Right cardiac atrium (tissue), 5 donors: Measurements from ENCODE around the gene KSR1. TPM values are rescaled to one million over a fixed set of nuclear protein-coding genes. Genes with fewer than 3 reads are reported as not detected.
"Not testable (repeated sequence)": the region's sequence is repeated elsewhere in the genome, so short reads cannot be mapped to it uniquely, and the experiment has no call there.

Experiments used
- ATAC-seq, 2 donors: fragments of 200-7000 bp; cut with Tn5 transposase; one replicate each; pipeline versions ENCODE4 v1.8.0 to v1.9.1; 2020; ENCODE audit warnings: moderate library complexity in 2 of 2, mild to moderate bottlenecking in 1 of 2
- DNase-seq, 3 donors: peaks; one replicate each; pipeline ENCODE4 v3.0.0-alpha.2; 2020
- H3K27ac ChIP-seq: one replicate; pipeline ENCODE4 v1.5.1; 2013; ENCODE audit warnings: mild to moderate bottlenecking, low read length, control low read depth, moderate library complexity
- H3K27me3 ChIP-seq: one replicate; pipeline ENCODE4 v1.6.1; 2013; ENCODE audit not compliant: control insufficient read depth, insufficient read depth
- H3K4me1 ChIP-seq: one replicate; pipeline ENCODE4 v1.6.1; 2013; ENCODE audit warnings: low read length; ENCODE audit not compliant: control insufficient read depth, insufficient read depth
- H3K4me3 ChIP-seq: one replicate; pipeline ENCODE4 v1.5.1; 2013; ENCODE audit warnings: low read length, control low read depth
- H3K9me3 ChIP-seq: one replicate; pipeline ENCODE4 v1.6.1; 2013; ENCODE audit warnings: low read length; ENCODE audit not compliant: control insufficient read depth
- WGBS: extraction: QIAGEN DNeasy Blood & Tissue Kit; methylation state at CpG from one replicate; pipeline ENCODE4 v1.1.7; 2013; 5-methylcytosine and 5-hydroxymethylcytosine counted together
- intact Hi-C, 4 donors: fragments of 100-400 bp; cut with DNase I; formaldehyde crosslinking; loops; one replicate each; pipeline versions ENCODE4 v1.11.0 to v1.14.0; 2022 to 2023
- polyA plus RNA-seq: library from polyadenylated mRNA; stranded (reverse); fragments of 200-250 nt; gene quantifications from one replicate; pipeline ENCODE4 v1.2.3, GENCODE V29; 2013
- total RNA-seq, 4 donors: library from RNA; stranded (reverse); fragmentation: NEBNext Ultra II Directional; extraction: Animal tissue kit (Norgen Biotek cat#: 25700); gene quantifications; one replicate each; pipeline ENCODE4 v1.2.1, GENCODE V29; 2021
- donor health status: healthy with polysubstance abuse.
- donor health status: DM: no; HTN: yes; CAD: no.
- donor health status: DM: no; HTN: no; CAD: no.
- donor health status: DM: no; HTN: yes; CAD: no; lungs with severe emphysema.
- donor health status: DM: yes; HTN: yes; CAD: no.

Gene KSR1
- total and polyA plus RNA-seq, 5 donors = 8.7 to 22.7 (median 13.1) TPM

DNA sequence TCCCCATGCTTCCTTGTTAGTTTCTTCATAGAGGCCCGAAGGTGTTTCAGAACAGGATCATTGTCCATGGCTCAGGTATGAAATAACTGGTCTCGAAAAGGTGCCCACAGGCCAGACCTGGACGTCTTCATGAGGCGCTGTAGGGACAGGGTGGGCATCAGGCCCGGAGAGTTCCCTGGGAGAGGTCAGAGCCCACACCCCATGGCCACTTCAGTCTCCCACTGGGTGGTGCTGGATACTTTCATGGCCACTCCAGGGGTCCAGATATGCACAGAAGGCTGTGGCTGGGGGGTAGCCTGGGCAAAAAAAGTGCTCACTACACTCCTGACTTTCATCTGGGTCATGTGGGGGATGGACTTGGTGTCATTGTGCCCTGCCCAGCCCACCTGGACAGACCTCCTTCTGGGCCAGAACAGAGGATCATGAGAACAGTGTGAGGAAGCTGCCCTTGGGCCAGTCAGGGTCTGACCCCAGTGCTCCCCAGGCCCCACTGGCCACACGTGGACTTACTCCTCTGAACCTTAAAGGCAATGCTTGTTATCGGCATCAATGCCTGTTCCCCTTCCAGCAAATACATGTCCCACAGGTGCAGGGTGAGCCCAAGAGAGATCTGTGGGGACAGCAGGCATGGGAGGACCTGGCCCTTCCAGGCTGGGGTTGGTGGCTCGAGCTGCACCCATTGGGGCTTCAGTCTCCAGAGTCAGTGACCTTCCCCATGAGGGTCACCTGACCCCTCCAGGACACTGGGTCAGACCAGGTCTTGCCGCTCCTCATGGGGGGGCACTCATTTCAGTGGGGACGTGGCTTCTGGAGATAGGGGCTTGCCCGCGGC lies 211.6 kb downstream of the KSR1 start:
- no peak overlapping the region for H3K4me3 ChIP-seq
- no peaks in the 10 kb centered on the region for H3K27me3 ChIP-seq
- intact Hi-C loops = loop anchor here in 1 of 4 donors (10.0 kb wide), 1 partner anchor 207 kb away; no protein-coding TSS in a partner anchor
- WGBS = 82% methylated on average over 12 of the region's 12 CpGs
- H3K9me3 ChIP-seq = no peaks in the 10 kb centered on the region
- no peak for ATAC-seq
- DNase-seq = no peak
- no peaks in the 10 kb centered on the region for H3K4me1 ChIP-seq
- no peak overlapping the region for H3K27ac ChIP-seq

DNA sequence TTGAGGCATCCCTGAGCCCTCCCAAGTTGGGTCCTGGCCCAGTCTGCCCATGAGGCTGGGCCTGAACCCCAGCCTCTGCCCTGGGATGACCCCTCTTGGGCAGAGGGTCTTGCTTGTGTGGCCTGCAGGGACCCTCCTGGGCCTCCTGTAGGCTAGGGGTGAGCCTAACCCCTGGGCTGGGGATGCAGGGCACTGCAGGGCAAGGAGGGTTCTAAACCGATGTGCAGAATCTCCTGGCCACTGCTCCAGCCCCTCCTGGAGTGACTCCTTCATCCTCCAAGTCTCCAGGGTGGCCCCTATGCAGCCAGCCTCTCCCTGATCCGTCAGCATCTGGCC lies 212.2 kb downstream of the KSR1 start:
- ATAC-seq (no peak), DNase-seq (no peak)
- Histone ChIP-seq H3K27ac (no peak overlapping the region), H3K4me3 (no peak overlapping the region), H3K27me3 (no peaks in the 10 kb centered on the region), H3K9me3 (no peaks in the 10 kb centered on the region), H3K4me1 (no peaks in the 10 kb centered on the region)
- 73% methylated on average over 2 of the region's 2 CpGs for WGBS
- intact Hi-C loops = loop anchor here in 1 of 4 donors (10.0 kb wide), 1 partner anchor 206 kb away; no protein-coding TSS in a partner anchor

DNA sequence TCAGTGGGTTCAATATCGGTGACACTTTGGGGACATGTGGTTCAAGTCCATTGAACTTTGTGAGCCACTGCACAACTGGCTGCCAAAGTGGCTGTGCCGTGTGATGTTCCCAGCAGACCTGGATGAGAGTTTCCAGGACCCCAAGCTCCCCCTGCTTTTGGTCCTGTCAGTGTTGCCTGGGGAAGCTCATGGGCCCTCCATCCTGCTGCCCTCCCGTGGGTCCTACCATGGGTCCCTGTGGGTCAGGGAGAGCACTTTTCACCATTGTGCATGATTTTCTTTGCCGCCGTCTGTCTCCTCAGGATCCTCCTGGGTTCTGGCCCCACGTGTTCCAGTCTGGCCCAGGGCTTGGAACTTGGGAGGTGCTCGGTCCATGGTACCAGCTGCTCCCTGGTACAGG lies 212.9 kb downstream of the KSR1 start:
- H3K27me3 ChIP-seq = no peaks in the 10 kb centered on the region
- intact Hi-C loops = loop anchor here in 1 of 4 donors (10.0 kb wide), 1 partner anchor 206 kb away; no protein-coding TSS in a partner anchor
- DNase-seq (no peak), ATAC-seq (no peak)
- no peaks in the 10 kb centered on the region for H3K9me3 ChIP-seq
- no peaks in the 10 kb centered on the region for H3K4me1 ChIP-seq
- no peak overlapping the region for H3K4me3 ChIP-seq
- H3K27ac ChIP-seq = no peak overlapping the region
- WGBS = 85% methylated on average over 7 of the region's 7 CpGs

DNA sequence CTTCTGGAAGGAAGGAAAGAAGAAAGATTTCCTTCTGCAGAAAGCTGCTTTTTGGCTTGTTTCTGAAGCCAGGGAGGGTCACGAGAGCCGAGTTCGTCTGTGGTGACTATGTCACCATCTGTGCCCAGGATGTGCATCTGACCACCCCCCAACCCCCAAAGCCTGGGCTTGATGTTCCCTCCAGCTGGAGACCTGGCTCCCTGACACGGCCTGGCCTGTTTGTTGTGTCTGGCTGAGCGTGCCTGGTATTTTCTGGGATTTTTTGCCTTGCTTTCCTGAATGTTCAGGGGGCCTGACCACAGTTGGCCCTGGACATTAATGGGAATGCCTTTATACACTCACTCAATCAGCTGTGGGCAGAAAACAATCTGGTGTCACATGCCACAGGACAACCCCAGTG lies 213.6 kb downstream of the KSR1 start:
- intact Hi-C loops = loop anchor here in 1 of 4 donors (10.0 kb wide), 1 partner anchor 205 kb away; no protein-coding TSS in a partner anchor
- H3K9me3 ChIP-seq = no peaks in the 10 kb centered on the region

DNA sequence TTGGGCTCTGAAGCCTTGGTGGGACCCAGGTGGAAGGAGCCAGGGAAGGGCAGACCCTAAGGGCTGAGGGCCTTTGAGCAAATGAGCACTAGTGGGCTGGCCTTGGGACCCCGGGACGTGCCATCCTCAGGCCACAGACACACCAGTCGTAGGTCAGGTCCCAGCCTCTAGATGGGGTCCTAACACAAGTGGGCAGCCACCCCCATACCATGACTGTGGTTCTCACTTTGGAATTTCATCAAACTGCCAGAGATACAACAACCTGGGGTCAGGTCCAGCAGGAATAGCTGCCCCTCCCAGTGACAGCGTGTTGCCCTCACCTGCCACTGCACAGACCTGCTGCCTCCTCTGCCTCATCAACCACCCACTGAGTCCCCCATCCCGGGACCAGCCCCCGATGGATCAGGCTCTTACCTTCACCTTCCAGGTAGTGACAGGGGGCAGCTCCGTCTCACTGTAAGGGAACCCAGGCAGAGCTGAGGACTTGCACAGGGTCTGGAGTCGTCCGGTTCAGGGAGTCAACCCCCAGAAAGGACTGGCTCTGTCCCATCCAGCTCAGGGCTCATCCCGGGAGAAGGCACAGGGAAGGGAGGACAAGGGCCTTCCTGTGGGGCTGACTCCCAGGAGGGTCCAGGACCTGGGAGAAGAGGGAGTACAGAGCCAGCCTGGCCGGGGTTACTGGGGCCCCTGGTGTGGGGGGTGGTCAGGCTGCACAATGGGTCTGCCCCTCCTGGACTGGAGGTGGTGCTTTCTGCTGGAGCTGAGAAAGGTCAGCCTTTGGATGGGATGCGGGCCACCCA lies 214.7 kb downstream of the KSR1 start:
- H3K9me3 ChIP-seq = no peaks in the 10 kb centered on the region
- H3K4me1 ChIP-seq = no peaks in the 10 kb centered on the region
- no peaks in the 10 kb centered on the region for H3K27me3 ChIP-seq
- ATAC-seq (no peak), DNase-seq (no peak)
- no peak overlapping the region for H3K4me3 ChIP-seq
- 81% methylated on average over 12 of the region's 12 CpGs for WGBS
- intact Hi-C loops = no loop called here
- no peak overlapping the region for H3K27ac ChIP-seq

More for the DNA sequence above, 213.6 kb downstream of the KSR1 start:
- 57% methylated on average over 5 of the region's 5 CpGs for WGBS
- ATAC-seq (no peak), DNase-seq (no peak)
- Histone ChIP-seq H3K27ac (no peak overlapping the region), H3K4me1 (no peaks in the 10 kb centered on the region), H3K4me3 (no peak overlapping the region), H3K27me3 (no peaks in the 10 kb centered on the region)

DNA sequence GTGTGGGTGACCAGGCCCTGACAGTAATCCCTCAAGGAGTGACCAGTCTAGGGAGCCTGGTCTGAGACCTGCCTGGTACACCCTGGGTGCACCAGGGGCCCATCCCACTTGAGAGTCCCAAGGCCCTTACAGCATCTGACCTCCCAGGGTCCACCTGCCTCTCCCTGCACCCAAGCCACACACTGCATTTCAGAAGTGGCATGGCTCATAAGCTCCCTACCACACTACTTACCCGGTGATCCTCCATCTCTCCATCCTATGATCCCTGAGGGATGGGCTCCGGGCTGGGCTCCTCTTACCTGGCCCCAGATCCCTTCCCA lies 215.3 kb downstream of the KSR1 start:
- no peaks in the 10 kb centered on the region for H3K4me1 ChIP-seq
- no peak overlapping the region for H3K4me3 ChIP-seq
- WGBS = 84% methylated on average over 2 of the region's 2 CpGs
- ATAC-seq = no peak
- intact Hi-C loops = no loop called here
- H3K27me3 ChIP-seq = no peaks in the 10 kb centered on the region
- H3K9me3 ChIP-seq = no peaks in the 10 kb centered on the region
- no peak overlapping the region for H3K27ac ChIP-seq
- no peak for DNase-seq

DNA sequence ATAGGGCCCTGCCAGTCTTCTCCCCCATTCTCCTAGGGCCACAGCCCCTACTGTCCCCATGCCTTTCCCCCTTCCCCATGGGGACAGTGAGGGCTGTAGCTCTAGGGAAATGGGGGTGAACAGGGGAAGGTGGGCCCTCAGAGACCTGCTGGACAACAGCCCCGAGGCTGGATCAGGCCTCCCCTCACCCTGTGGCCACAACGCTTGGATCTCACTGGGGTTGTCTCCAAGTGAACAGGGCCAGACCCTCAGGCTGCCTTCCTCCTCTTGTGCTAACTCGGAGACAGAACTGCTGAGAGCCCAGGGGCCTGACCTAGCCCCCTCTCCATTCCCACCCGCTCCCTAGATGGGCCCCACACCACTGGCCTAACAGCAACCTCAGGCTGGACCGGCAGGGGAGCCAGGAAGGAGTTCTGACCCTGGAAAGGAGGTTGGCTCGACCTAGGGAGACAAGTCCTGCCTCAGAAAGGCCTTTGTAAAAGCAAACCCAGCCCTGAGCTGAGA lies 215.8 kb downstream of the KSR1 start:
- intact Hi-C loops, H3K9me3 ChIP-seq, H3K27me3 ChIP-seq, ATAC-seq, H3K27ac ChIP-seq, H3K4me3 ChIP-seq, H3K4me1 ChIP-seq: not testable (repeated sequence)
- DNase-seq = peak in 1 of 3 donors; percentile 22
- 63% methylated on average over 6 of the region's 6 CpGs for WGBS

DNA sequence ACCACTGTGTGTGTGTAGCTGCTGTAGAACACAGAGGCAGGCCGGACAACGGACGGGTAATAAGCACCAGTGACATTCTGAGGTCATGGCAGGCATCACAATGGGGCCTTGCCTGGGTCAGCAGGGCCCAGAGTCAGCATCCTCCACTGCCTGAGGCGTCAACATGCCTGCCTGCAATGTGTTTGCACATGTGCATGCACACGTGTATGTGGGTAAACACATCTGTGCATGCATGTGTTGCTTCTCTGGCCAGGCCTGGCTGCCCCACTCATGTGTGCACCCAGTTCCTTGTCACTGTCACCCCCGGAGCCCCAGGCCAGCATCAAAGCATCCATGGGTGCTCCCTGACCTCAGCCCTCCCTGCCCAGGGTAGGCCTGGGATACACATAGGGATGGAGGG lies 218.1 kb downstream of the KSR1 start:
- intact Hi-C loops = no loop called here
- no peaks in the 10 kb centered on the region for H3K27me3 ChIP-seq
- 88% methylated on average over 6 of the region's 6 CpGs for WGBS
- H3K9me3 ChIP-seq = no peaks in the 10 kb centered on the region
- no peak overlapping the region for H3K27ac ChIP-seq
- H3K4me3 ChIP-seq = no peak overlapping the region
- ATAC-seq (no peak), DNase-seq (no peak)
- H3K4me1 ChIP-seq = no peaks in the 10 kb centered on the region

Other genes starting within 250 kb of the KSR1 start
- gene WSB1, start 162.3 kb upstream of the KSR1 start, total RNA-seq = 100 to 1,000 TPM in 1 of 4 donors, 10 to 100 TPM in 3; 74.6 to 130 (median 91.7) TPM
- gene WSB1, start 162.3 kb upstream of the KSR1 start, polyA plus RNA-seq = 65.6 TPM
- gene LGALS9, start 174.7 kb downstream of the KSR1 start, total RNA-seq = 10 to 100 TPM in 3 of 4 donors, 1 to 10 TPM in 1; 8.9 to 30.5 (median 22.9) TPM
- 13.8 TPM for gene LGALS9, start 174.7 kb downstream of the KSR1 start, polyA plus RNA-seq